Neural progenitor cell (in vitro differentiated cells): ENCODE measurements around the gene NT5C. TPM values are rescaled to one million over a fixed set of nuclear protein-coding genes. Genes with fewer than 3 reads are reported as not detected.
A peak's percentile ranks its signal among the peaks of the same experiment; 100 is the strongest.

ENCODE experiments used
- DNase-seq: peaks from one replicate; pipeline ENCODE4 v3.0.0-alpha.2; 2016; ENCODE audit warnings: low spot score
- H2AFZ ChIP-seq: fragments of 200-600 bp; sonication (generic); replicated peaks from 2 replicates; pipeline ENCODE4 v1.6.1; 2016; ENCODE audit warnings: antibody characterized with exemption
- H3F3A ChIP-seq: fragments of 200-600 bp; sonication (generic); 2 replicates; pipeline ENCODE4 v1.6.1; 2016; ENCODE audit warnings: antibody characterized with exemption, low read depth
- H3K27ac ChIP-seq: fragments of 200-600 bp; sonication (generic); 2 replicates; pipeline ENCODE4 v1.5.1; 2016; ENCODE audit warnings: mild to moderate bottlenecking
- H3K27me3 ChIP-seq: fragments of 200-600 bp; sonication (generic); 2 replicates; pipeline ENCODE4 v1.6.1; 2016; ENCODE audit warnings: mild to moderate bottlenecking, moderate library complexity
- H3K36me3 ChIP-seq: fragments of 200-600 bp; sonication (generic); 2 replicates; pipeline ENCODE4 v1.5.1; 2016
- H3K4me1 ChIP-seq: fragments of 200-600 bp; sonication (generic); 2 replicates; pipeline ENCODE4 v1.6.1; 2016; ENCODE audit warnings: mixed run types
- H3K4me2 ChIP-seq: fragments of 200-600 bp; sonication (generic); 2 replicates; pipeline ENCODE4 v1.6.1; 2016
- H3K4me3 ChIP-seq: fragments of 200-600 bp; sonication (generic); 2 replicates; pipeline ENCODE4 v1.5.1; 2016
- H3K79me2 ChIP-seq: fragments of 200-600 bp; sonication (generic); 2 replicates; pipeline ENCODE4 v1.6.1; 2016; ENCODE audit warnings: low read depth
- H3K9ac ChIP-seq: fragments of 200-600 bp; sonication (generic); 2 replicates; pipeline ENCODE4 v1.6.1; 2016
- H3K9me3 ChIP-seq: fragments of 200-600 bp; sonication (generic); 2 replicates; pipeline ENCODE4 v1.5.1; 2016; ENCODE audit warnings: low read depth
- H4K20me1 ChIP-seq: fragments of 200-600 bp; sonication (generic); 2 replicates; pipeline ENCODE4 v1.6.1; 2016; ENCODE audit warnings: low read depth
- H3K27ac Mint-ChIP-seq: 3 replicates; pipeline ENCODE4 v1.8.0; 2021; ENCODE audit warnings: mixed read lengths
- H3K27me3 Mint-ChIP-seq: 2 replicates; pipeline ENCODE4 v1.8.0; 2022; ENCODE audit warnings: low read depth, mild to moderate bottlenecking, inconsistent platforms, moderate library complexity, mixed read lengths; ENCODE audit not compliant: insufficient read depth
- H3K36me3 Mint-ChIP-seq: 3 replicates; pipeline ENCODE4 v1.8.0; 2021; ENCODE audit warnings: mixed read lengths
- H3K4me1 Mint-ChIP-seq: 3 replicates; pipeline ENCODE4 v1.8.0; 2021; ENCODE audit warnings: mixed read lengths
- H3K4me3 Mint-ChIP-seq: 3 replicates; pipeline ENCODE4 v1.8.0; 2021; ENCODE audit warnings: mild to moderate bottlenecking, moderate library complexity, mixed read lengths
- H3K9me3 Mint-ChIP-seq: 3 replicates; pipeline ENCODE4 v1.8.0; 2020; ENCODE audit warnings: mixed read lengths
- EZH2 ChIP-seq: fragments of 200-600 bp; sonication (generic); IDR thresholded peaks from 2 replicates; pipeline ENCODE4 v1.6.1; 2017; ENCODE audit warnings: antibody characterized with exemption, mild to moderate bottlenecking, moderate library complexity
- EZH2phosphoT487 ChIP-seq: fragments of 200-600 bp; sonication (generic); IDR thresholded peaks from 2 replicates; pipeline ENCODE4 v1.6.1; 2017; ENCODE audit warnings: antibody characterized with exemption
- total RNA-seq: library from RNA; depleted of rRNA; stranded (reverse); fragments of >200 nt; gene quantifications from 2 replicates; pipeline ENCODE4 v1.2.3, GENCODE V29; 2015; ENCODE audit warnings: low replicate concordance
- TF ChIP-seq, protein P1 (sequence below): fragments of 200-600 bp; sonication (generic); IDR thresholded peaks from 2 replicates; pipeline ENCODE4 v1.5.1; 2017; ENCODE audit warnings: antibody characterized with exemption, mild to moderate bottlenecking

NT5C gene
- total RNA-seq, 1 donor from 2014 or later: 45.8 TPM

DNA sequence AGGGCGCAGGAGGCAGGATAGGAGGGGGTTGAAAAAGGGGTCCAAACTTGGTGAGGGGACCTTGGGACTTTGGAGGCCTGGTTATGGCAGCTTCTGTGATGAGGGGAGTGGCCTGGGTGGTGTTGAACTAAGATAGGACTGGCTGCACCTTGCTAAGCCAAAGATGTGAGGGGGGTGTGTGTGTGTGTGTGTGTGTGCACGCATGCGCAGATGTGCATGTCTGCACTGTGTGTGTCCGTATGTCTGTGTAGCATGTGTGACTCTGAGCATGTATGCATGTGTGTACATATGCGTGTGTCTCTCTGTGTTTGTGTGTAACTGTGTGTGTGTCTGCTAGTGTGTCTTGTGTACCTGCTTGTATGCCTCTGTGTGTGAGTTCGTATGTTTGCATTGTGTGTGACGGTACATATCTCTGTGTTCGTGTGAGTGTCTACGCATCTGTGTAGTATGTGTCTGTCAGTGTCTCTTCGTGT lies 39.7 kb downstream of the NT5C start:
- Histone ChIP-seq H2AFZ (no peak overlapping the region), H3K36me3 (no peaks in the 10 kb centered on the region), H3K4me3 (no peak overlapping the region), H3F3A (peaks cover 15% of the 10 kb centered on the region), H4K20me1 (no peaks in the 10 kb centered on the region), H3K4me2 (peak overlapping the region; percentile 3), H3K4me1 (peaks cover 20% of the 10 kb centered on the region), H3K9ac (no peak overlapping the region), H3K9me3 (no peaks in the 10 kb centered on the region), H3K79me2 (no peaks in the 10 kb centered on the region), H3K27ac (peak overlapping the region; percentile 14), H3K27me3 (no peaks in the 10 kb centered on the region)
- H3K9me3 Mint-ChIP-seq: no peaks in the 10 kb centered on the region
- H3K4me1 Mint-ChIP-seq: peaks cover 44% of the 10 kb centered on the region
- no peaks in the 10 kb centered on the region for H3K36me3 Mint-ChIP-seq
- peaks cover 10% of the 10 kb centered on the region for H3K27me3 Mint-ChIP-seq
- H3K27ac Mint-ChIP-seq: peak overlapping the region; percentile 12
- no peak for TF ChIP-seq EZH2
- TF ChIP-seq, protein P1, sequence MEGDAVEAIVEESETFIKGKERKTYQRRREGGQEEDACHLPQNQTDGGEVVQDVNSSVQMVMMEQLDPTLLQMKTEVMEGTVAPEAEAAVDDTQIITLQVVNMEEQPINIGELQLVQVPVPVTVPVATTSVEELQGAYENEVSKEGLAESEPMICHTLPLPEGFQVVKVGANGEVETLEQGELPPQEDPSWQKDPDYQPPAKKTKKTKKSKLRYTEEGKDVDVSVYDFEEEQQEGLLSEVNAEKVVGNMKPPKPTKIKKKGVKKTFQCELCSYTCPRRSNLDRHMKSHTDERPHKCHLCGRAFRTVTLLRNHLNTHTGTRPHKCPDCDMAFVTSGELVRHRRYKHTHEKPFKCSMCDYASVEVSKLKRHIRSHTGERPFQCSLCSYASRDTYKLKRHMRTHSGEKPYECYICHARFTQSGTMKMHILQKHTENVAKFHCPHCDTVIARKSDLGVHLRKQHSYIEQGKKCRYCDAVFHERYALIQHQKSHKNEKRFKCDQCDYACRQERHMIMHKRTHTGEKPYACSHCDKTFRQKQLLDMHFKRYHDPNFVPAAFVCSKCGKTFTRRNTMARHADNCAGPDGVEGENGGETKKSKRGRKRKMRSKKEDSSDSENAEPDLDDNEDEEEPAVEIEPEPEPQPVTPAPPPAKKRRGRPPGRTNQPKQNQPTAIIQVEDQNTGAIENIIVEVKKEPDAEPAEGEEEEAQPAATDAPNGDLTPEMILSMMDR: no peak
- TF ChIP-seq EZH2phosphoT487: no peak
- no peak for DNase-seq
- peak overlapping the region; percentile 3 for H3K4me3 Mint-ChIP-seq

DNA sequence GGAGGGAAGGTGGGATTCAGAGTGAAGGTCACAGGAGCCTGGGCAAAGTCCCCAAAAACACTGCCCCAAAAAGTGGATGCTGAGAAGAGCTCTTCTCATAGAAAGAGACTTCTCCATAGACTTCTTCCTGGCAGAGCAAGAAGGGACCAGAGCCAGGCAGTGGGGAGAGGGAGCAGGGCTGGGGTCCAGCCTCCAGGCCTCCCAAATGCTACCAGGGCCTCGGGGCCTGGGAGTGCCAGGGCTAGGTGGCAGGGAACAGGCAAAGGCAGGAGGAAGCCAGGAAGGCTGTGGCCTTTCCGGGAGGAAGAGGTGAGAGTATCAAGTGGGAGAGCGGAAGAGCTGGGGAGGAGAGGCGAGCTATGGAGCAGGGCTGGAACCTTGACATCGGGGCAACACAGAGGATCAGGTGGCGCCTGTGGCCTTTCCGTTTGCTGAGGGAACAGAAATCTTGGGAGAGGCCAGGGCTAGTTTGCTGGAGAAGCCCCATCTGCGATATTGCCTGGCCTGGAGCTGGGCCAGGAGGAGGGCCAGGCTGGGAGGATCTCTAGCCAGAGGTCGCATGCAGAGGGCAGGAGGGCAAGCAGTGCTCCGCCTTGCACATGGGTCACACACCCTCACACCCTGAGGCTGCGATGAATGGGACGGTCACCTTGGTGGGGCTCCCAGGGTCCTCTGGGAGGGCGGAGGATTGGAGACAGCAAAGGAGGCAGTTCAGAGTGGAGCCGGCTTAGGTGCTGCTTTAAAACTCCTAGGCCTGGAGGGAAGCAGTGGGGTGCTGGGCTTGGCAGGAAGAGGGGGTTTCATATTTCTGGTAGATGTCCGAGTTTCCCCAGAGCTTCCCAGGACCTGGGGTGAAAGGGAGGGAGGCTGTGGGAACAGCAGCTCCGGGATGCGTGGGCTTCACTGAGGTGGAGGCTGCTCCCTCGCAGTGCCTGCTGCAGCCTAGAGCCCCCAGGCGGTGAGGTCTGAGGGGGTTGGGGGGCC lies 40.4 kb downstream of the NT5C start:
- Histone ChIP-seq H4K20me1 (no peaks in the 10 kb centered on the region), H3K4me1 (peaks cover 20% of the 10 kb centered on the region), H3K9me3 (no peaks in the 10 kb centered on the region), H3K9ac (no peak overlapping the region), H3K79me2 (no peaks in the 10 kb centered on the region), H3K27ac (peak overlapping the region; percentile 14), H3K27me3 (no peaks in the 10 kb centered on the region), H2AFZ (no peak overlapping the region), H3K4me3 (no peak overlapping the region), H3K36me3 (no peaks in the 10 kb centered on the region), H3F3A (peaks cover 21% of the 10 kb centered on the region), H3K4me2 (peak overlapping the region; percentile 3)
- Mint-ChIP-seq H3K9me3 (no peaks in the 10 kb centered on the region), H3K27ac (peak overlapping the region; percentile 63), H3K4me1 (peaks cover 49% of the 10 kb centered on the region), H3K4me3 (peak overlapping the region; percentile 60), H3K36me3 (no peaks in the 10 kb centered on the region), H3K27me3 (peaks cover 12% of the 10 kb centered on the region)
- no peak for DNase-seq
- TF ChIP-seq, protein P1: no peak
- no peak for TF ChIP-seq EZH2phosphoT487
- no peak for TF ChIP-seq EZH2

DNA sequence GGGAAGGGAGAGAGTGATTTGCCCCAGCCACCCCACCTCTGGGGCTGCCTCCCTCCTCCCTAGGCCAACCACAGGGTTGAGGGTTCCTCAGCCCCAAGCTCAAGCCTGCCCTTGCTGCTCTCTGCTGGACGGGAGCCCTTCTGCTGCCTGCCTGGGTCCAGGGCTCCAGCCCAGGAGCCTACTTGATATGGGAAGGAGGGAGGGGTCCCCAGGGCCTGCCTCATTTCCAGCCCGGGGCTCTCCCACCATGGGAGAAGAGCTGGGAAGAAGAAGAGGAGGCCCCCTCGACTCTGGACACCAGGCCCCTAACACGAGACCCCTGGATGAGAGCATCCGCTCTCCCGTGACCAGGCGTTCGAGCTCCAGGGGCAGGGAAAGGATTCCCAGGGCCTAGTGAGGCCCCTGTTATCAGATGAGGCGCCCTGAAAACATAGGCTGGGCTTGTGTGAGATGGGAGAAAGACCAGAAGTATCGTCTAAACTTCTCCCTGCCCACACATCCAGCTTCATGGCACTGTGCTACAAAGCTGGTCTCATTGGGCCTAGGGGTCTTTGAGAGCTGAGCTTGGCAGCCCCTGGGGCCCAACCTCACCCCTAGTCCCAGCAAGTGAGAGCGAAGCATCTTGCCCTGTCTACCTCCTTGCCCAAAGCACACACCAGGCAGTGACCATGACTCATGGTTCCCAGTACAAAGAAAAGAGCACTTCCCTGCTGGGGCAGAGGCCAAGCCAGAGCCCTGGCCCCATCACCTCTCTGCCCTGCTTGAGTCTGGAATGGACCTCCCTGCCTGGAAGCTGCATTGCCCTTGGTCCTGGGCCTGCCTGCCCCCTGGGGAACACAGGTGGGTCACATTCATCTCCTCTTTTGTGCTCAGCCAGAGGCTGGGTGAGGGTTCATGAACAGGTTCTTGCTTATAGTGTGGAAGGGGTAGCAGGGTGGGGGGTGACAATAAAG lies 42.8 kb downstream of the NT5C start:
- Histone ChIP-seq H4K20me1 (no peaks in the 10 kb centered on the region), H3F3A (peaks cover 21% of the 10 kb centered on the region), H3K4me1 (peaks cover 20% of the 10 kb centered on the region), H3K9ac (peak overlapping the region; percentile 11), H3K27ac (no peak overlapping the region), H2AFZ (peak overlapping the region; percentile 99), H3K9me3 (no peaks in the 10 kb centered on the region), H3K79me2 (no peaks in the 10 kb centered on the region), H3K27me3 (no peaks in the 10 kb centered on the region), H3K4me2 (peak overlapping the region; percentile 73), H3K4me3 (peak overlapping the region; percentile 62), H3K36me3 (no peaks in the 10 kb centered on the region)
- TF ChIP-seq, protein P1: no peak
- no peak for TF ChIP-seq EZH2phosphoT487
- TF ChIP-seq EZH2: no peak
- H3K9me3 Mint-ChIP-seq: no peaks in the 10 kb centered on the region
- H3K27ac Mint-ChIP-seq: peak overlapping the region; percentile 74
- H3K27me3 Mint-ChIP-seq: peaks cover 10% of the 10 kb centered on the region
- H3K36me3 Mint-ChIP-seq: no peaks in the 10 kb centered on the region
- peaks cover 60% of the 10 kb centered on the region for H3K4me1 Mint-ChIP-seq
- H3K4me3 Mint-ChIP-seq: peak overlapping the region; percentile 7
- DNase-seq: peak; percentile 33
